HepG2 (cell line): ENCODE results near the gene XPNPEP1. TPM values are rescaled to one million over a fixed set of nuclear protein-coding genes. Genes with fewer than 3 reads are reported as not detected.

Source experiments
- ATAC-seq: fragments of 200-7000 bp; cut with Tn5 transposase; 3 replicates; pipeline ENCODE4 v1.9.1; 2020; ENCODE audit warnings: mild to moderate bottlenecking, moderate library complexity
- BruUV-seq: library from RNA; stranded (reverse); fragments of 400-500 nt; replicated peaks from 2 replicates; lab custom pipeline; 2021; lab: Mats Ljungman, UMichigan
- CTCF ChIA-PET: fragments of 300-600 bp; formaldehyde crosslinking; extraction: SDS; loops from one replicate; lab custom pipeline; 2021; ENCODE audit warnings: low total read pairs, inconsistent platforms, low intra/inter-chr PET ratio; lab: Yijun Ruan, JAX
- POLR2A ChIA-PET: fragments of 350-600 bp; sonication (Branson Sonifier 250); formaldehyde crosslinking; loops from one replicate; lab custom pipeline; 2020; ENCODE audit warnings: antibody characterized with exemption, inconsistent platforms; lab: Yijun Ruan, JAX
- DNase-seq: peaks from one replicate; pipeline ENCODE4 v3.0.0-alpha.2; 2015; ENCODE audit warnings: low spot score
- FAIRE-seq: peaks from 3 replicates; lab custom pipeline; 2011; peaks lifted over from hg19 to GRCh38; lab: Jason Lieb, UNC
- H2AFZ ChIP-seq: one replicate; pipeline ENCODE4 v1.6.1; 2011; ENCODE audit warnings: low read length, inconsistent platforms
- H3K27ac ChIP-seq: fragments of 300-600 bp; 3 replicates; pipeline ENCODE4 v1.8.0; 2011; ENCODE audit warnings: mixed run types, mild to moderate bottlenecking, mixed read lengths, low read length, inconsistent platforms; ENCODE audit not compliant: insufficient read depth; ENCODE audit errors: extremely low read length
- H3K27me3 ChIP-seq, 2 experiments: fragments of 200-600 bp in 1 of 2; 2 replicates in 1 of 2; 3 replicates in 1 of 2; pipeline versions ENCODE4 v1.6.0 to v1.8.0; 2011; ENCODE audit warnings: low read length in 2 of 2, mild to moderate bottlenecking in 2 of 2, moderate library complexity in 2 of 2, inconsistent platforms in 1 of 2; ENCODE audit not compliant: insufficient read depth in 2 of 2, control insufficient read depth in 1 of 2
- H3K36me3 ChIP-seq, 2 experiments: fragments of 200-600 bp in 1 of 2; replicated peaks in 1 of 2; 2 replicates in 1 of 2; 3 replicates in 1 of 2; pipeline versions ENCODE4 v1.5.1 to v1.8.0; 2011; ENCODE audit warnings: low read length in 2 of 2, inconsistent platforms in 1 of 2; ENCODE audit not compliant: insufficient read depth in 2 of 2, control insufficient read depth in 1 of 2
- H3K4me1 ChIP-seq: 2 replicates; pipeline ENCODE4 v1.5.1; 2012; ENCODE audit warnings: low read length, inconsistent platforms; ENCODE audit not compliant: insufficient read depth
- H3K4me2 ChIP-seq: 2 replicates; pipeline ENCODE4 v1.6.0; 2011; ENCODE audit warnings: low read depth, low read length, inconsistent platforms
- H3K4me3 ChIP-seq, 3 experiments: fragments of 200-600 bp in 1 of 3; sonication (generic), shearing (Covaris generic) in 1 of 3; replicated peaks in 1 of 3; 2 replicates each; pipeline ENCODE4 v1.5.1; 2011 to 2016; ENCODE audit warnings: low read length in 3 of 3, inconsistent platforms in 2 of 3, low read depth in 2 of 3, mild to moderate bottlenecking in 2 of 3, control low read depth in 1 of 3, mixed read lengths in 1 of 3; ENCODE audit not compliant: insufficient read depth in 1 of 3
- H3K79me2 ChIP-seq: one replicate; pipeline ENCODE4 v1.6.1; 2011; ENCODE audit warnings: low read length, inconsistent platforms; ENCODE audit not compliant: insufficient read depth
- H3K9ac ChIP-seq: 2 replicates; pipeline ENCODE4 v1.6.0; 2011; ENCODE audit warnings: mild to moderate bottlenecking, low read depth, low read length, inconsistent platforms; ENCODE audit not compliant: insufficient read depth
- H3K9me3 ChIP-seq: 2 replicates; pipeline ENCODE4 v1.5.1; 2012; ENCODE audit warnings: mild to moderate bottlenecking, low read length
- H4K20me1 ChIP-seq: 2 replicates; pipeline ENCODE4 v1.6.0; 2011; ENCODE audit warnings: inconsistent platforms, mild to moderate bottlenecking, low read length, moderate library complexity; ENCODE audit not compliant: insufficient read depth
- ESRRA ChIP-seq: sonication (generic); formaldehyde crosslinking; IDR thresholded peaks from 2 replicates; pipeline ENCODE4 v1.5.1; 2020; ENCODE audit warnings: mild to moderate bottlenecking, low read depth, missing genetic modification reagents
- GPBP1L1 ChIP-seq: sonication (generic); formaldehyde crosslinking; IDR thresholded peaks from 2 replicates; pipeline ENCODE4 v1.5.0; 2020; ENCODE audit warnings: mild to moderate bottlenecking, missing genetic modification reagents
- IRF1 ChIP-seq: sonication (generic); formaldehyde crosslinking; IDR thresholded peaks from 2 replicates; pipeline ENCODE4 v1.4.0; 2020; ENCODE audit warnings: low read depth, mild to moderate bottlenecking, missing genetic modification reagents
- TBX2 ChIP-seq: sonication (generic); formaldehyde crosslinking; IDR thresholded peaks from 2 replicates; pipeline ENCODE4 v1.5.0; 2020; ENCODE audit warnings: missing genetic modification reagents, mild to moderate bottlenecking, borderline replicate concordance
- ZBTB1 ChIP-seq: sonication (generic); formaldehyde crosslinking; IDR thresholded peaks from 2 replicates; pipeline ENCODE4 v1.4.0; 2020; ENCODE audit warnings: missing genetic modification reagents, borderline replicate concordance
- ZNF275 ChIP-seq: sonication (generic); formaldehyde crosslinking; IDR thresholded peaks from 2 replicates; pipeline ENCODE4 v1.8.0; 2022; ENCODE audit warnings: missing genetic modification reagents, mild to moderate bottlenecking, inconsistent platforms, borderline replicate concordance
- ZNF282 ChIP-seq: fragments of 450-650 bp; IDR thresholded peaks from 2 replicates; pipeline ENCODE4 v1.6.1; 2018; ENCODE audit not compliant: partially characterized antibody
- ZNF331 ChIP-seq: sonication (generic); formaldehyde crosslinking; IDR thresholded peaks from 2 replicates; pipeline ENCODE4 v1.4.0; 2020; ENCODE audit warnings: missing genetic modification reagents
- ZNF574 ChIP-seq: sonication (generic); formaldehyde crosslinking; IDR thresholded peaks from 2 replicates; pipeline ENCODE4 v1.4.0; 2020; ENCODE audit warnings: missing genetic modification reagents
- WGBS: methylation state at CpG from one replicate; pipeline ENCODE4 v1.1.6; 2017; ENCODE audit warnings: low lambda C conversion rate; 5-methylcytosine and 5-hydroxymethylcytosine counted together
- in situ Hi-C: cut with HindIII; loops from 2 replicates; pipeline ENCODE4 v1.10.0; 2017; ENCODE audit warnings: low pct_unique_long_range_greater_than_20kb; ENCODE audit not compliant: extremely low pct_ligation_motif_present
- intact Hi-C: fragments of 100-400 bp; cut with micrococcal nuclease; formaldehyde crosslinking; loops from one replicate; pipeline ENCODE4 v1.10.0; 2022; ENCODE audit not compliant: unreplicated experiment
- polyA plus RNA-seq, 8 experiments: library from polyadenylated mRNA; depleted of rRNA in 3 of 8; stranded (reverse) in 7 of 8; unstranded in 1 of 8; fragments of >200 nt; fragmentation: Illumina TruSeq in 4 of 8; extraction: Trizol in 4 of 8; gene quantifications; 2 replicates each; pipeline versions ENCODE4 v1.2.1 to v1.2.3, GENCODE V29; 2011 to 2016; ENCODE audit warnings: low read depth in 4 of 8, missing spikeins in 1 of 8, mixed read lengths in 1 of 8; ENCODE audit not compliant: insufficient read depth in 1 of 8
- total RNA-seq, 5 experiments: library from RNA; depleted of rRNA; stranded (reverse); fragments of >200 nt; fragmentation: Illumina TruSeq; extraction: Trizol; gene quantifications; 2 replicates each; pipeline ENCODE4 v1.2.3, GENCODE V29; 2016; ENCODE audit warnings: low read depth in 1 of 5

XPNPEP1 gene
- total and polyA plus RNA-seq, 2 of the 13 experiments (the other 11 are each of a cell fraction or from before 2014, with no cell fraction given) = 30.3 to 55.5 TPM

- no TSS peak for BruUV-seq
- in situ Hi-C loops = no loop called here
- Histone ChIP-seq H3K27me3 (no peaks in the 10 kb centered on the region), H3K36me3 (no peaks in the 10 kb centered on the region), H3K79me2 (no peaks in the 10 kb centered on the region), H3K27ac (no peak overlapping the region), H3K4me3 (no peak overlapping the region), H4K20me1 (no peaks in the 10 kb centered on the region), H3K4me1 (peaks cover 28% of the 10 kb centered on the region), H3K9me3 (no peaks in the 10 kb centered on the region), H3K4me2 (no peak overlapping the region), H3K9ac (no peak overlapping the region), H2AFZ (no peak overlapping the region)
- no peak for ATAC-seq
- no peak for DNase-seq
- WGBS = 100% methylated on average over 1 of the region's 1 CpG
- ChIA-PET POLR2A (no interaction called here), CTCF (no interaction called here)
- FAIRE-seq = no peak
- no peak for TF ChIP-seq ZNF275
- TF ChIP-seq TBX2 = no peak
- no peak for TF ChIP-seq IRF1 (CRISPR knock-in tag)
- no peak for TF ChIP-seq ESRRA (CRISPR knock-in tag)
- TF ChIP-seq ZNF282 = no peak
- TF ChIP-seq GPBP1L1 (CRISPR knock-in tag) = no peak
- no peak for TF ChIP-seq ZNF331 (CRISPR knock-in tag)
- TF ChIP-seq ZBTB1 (CRISPR knock-in tag) = no peak
- no peak for TF ChIP-seq ZNF574 (CRISPR knock-in tag)
- intact Hi-C loops = loop anchor here (5.0 to 10.0 kb wide), 2 partner anchors 153 to 310 kb away; no protein-coding TSS in a partner anchor
These were observed 38.9 kb upstream of the XPNPEP1 start for GRCh38 chr10:109962247-109962646.
